PC-9 (cell line): ENCODE data around the gene PCDHB13.
"Not testable (repeated sequence)": the region's sequence is repeated elsewhere in the genome, so short reads cannot be mapped to it uniquely, and the experiment has no call there.

Experiments used
- EZH2 ChIP-seq: fragments of 200-600 bp; sonication (generic); IDR thresholded peaks from 2 replicates; pipeline ENCODE4 v1.8.0; 2017; ENCODE audit warnings: antibody characterized with exemption, low read depth
- TF ChIP-seq, protein P1 (sequence below): fragments of 200-600 bp; sonication (generic); conservative IDR thresholded peaks from 2 replicates; pipeline ENCODE4 v1.6.1; 2017; ENCODE audit warnings: mixed run types, antibody characterized with exemption, mild to moderate bottlenecking, moderate library complexity

DNA sequence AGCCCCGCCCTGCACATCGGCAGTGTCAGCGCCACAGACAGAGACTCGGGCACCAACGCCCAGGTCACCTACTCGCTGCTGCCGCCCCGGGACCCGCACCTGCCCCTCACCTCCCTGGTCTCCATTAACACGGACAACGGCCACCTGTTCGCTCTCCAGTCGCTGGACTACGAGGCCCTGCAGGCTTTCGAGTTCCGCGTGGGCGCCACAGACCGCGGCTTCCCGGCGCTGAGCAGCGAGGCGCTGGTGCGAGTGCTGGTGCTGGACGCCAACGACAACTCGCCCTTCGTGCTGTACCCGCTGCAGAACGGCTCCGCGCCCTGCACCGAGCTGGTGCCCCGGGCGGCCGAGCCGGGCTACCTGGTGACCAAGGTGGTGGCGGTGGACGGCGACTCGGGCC lies 33.3 kb downstream of the PCDHB13 start:
- TF ChIP-seq, protein P1, sequence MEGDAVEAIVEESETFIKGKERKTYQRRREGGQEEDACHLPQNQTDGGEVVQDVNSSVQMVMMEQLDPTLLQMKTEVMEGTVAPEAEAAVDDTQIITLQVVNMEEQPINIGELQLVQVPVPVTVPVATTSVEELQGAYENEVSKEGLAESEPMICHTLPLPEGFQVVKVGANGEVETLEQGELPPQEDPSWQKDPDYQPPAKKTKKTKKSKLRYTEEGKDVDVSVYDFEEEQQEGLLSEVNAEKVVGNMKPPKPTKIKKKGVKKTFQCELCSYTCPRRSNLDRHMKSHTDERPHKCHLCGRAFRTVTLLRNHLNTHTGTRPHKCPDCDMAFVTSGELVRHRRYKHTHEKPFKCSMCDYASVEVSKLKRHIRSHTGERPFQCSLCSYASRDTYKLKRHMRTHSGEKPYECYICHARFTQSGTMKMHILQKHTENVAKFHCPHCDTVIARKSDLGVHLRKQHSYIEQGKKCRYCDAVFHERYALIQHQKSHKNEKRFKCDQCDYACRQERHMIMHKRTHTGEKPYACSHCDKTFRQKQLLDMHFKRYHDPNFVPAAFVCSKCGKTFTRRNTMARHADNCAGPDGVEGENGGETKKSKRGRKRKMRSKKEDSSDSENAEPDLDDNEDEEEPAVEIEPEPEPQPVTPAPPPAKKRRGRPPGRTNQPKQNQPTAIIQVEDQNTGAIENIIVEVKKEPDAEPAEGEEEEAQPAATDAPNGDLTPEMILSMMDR: not testable (repeated sequence)
- not testable (repeated sequence) for TF ChIP-seq EZH2
